HEK293T (cell line): ENCODE results near the gene PDSS2.

Experiments used
- ARNT ChIP-seq: fragments of 450-650 bp; IDR thresholded peaks from 2 replicates; pipeline ENCODE4 v1.6.1; 2017; ENCODE audit warnings: mild to moderate bottlenecking
- BHLHE40 ChIP-seq: fragments of 450-650 bp; IDR thresholded peaks from 2 replicates; pipeline ENCODE4 v1.6.1; 2016; ENCODE audit warnings: mild to moderate bottlenecking, moderate library complexity, borderline replicate concordance
- CTBP1 ChIP-seq: fragments of 450-650 bp; IDR thresholded peaks from 2 replicates; pipeline ENCODE4 v1.6.1; 2016; ENCODE audit warnings: borderline replicate concordance
- ELF4 ChIP-seq: fragments of 450-650 bp; IDR thresholded peaks from 2 replicates; pipeline ENCODE4 v1.6.1; 2017; ENCODE audit warnings: antibody characterized with exemption
- FOXA1 ChIP-seq: fragments of 450-650 bp; IDR thresholded peaks from 2 replicates; pipeline ENCODE4 v1.6.1; 2016; ENCODE audit warnings: mild to moderate bottlenecking
- FOXK2 ChIP-seq: fragments of 450-650 bp; IDR thresholded peaks from 2 replicates; pipeline ENCODE4 v1.6.1; 2016; ENCODE audit warnings: mild to moderate bottlenecking
- HDGF ChIP-seq: fragments of 450-650 bp; IDR thresholded peaks from 2 replicates; pipeline ENCODE4 v1.6.1; 2017; ENCODE audit warnings: antibody characterized with exemption, borderline replicate concordance
- NFRKB ChIP-seq: fragments of 450-650 bp; IDR thresholded peaks from 2 replicates; pipeline ENCODE4 v1.6.1; 2016; ENCODE audit warnings: mild to moderate bottlenecking, moderate library complexity
- PKNOX1 ChIP-seq: fragments of 450-650 bp; IDR thresholded peaks from 2 replicates; pipeline ENCODE4 v1.6.1; 2016
- SP1 ChIP-seq: fragments of 450-650 bp; IDR thresholded peaks from 2 replicates; pipeline ENCODE4 v1.6.1; 2017
- SUZ12 ChIP-seq: fragments of 450-650 bp; IDR thresholded peaks from 2 replicates; pipeline ENCODE4 v1.6.1; 2016; ENCODE audit warnings: mild to moderate bottlenecking
- TARDBP ChIP-seq: fragments of 450-650 bp; IDR thresholded peaks from 2 replicates; pipeline ENCODE4 v1.6.1; 2016
- ZNF384 ChIP-seq: fragments of 450-650 bp; IDR thresholded peaks from 2 replicates; pipeline ENCODE4 v1.6.1; 2016

DNA sequence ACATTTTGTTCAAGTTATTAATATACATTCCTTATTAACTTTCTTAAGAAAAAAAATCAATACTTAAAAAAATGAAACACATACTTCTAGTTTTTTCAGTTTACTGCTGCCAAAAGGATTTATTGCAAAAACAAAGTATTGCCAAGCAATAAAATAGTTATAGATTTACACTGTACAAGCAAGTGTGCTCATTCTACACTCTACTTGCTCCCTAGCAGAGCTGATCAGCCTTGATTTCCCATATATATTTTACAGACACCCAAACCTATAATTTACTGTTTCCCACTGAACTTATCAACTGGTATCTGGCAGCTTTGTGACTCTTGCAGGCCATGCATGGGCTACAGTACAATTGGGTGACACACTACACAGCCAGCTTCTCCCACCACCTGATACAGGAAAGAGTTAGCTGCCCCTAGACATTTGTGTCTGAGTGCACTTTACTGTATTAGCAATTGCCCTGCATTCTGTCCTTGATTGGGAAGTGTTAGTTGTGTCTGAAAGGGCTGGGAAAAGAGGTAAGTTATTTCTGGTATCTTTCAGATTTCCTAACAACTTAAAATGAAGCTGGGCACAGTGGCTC is 188.1 kb downstream of the PDSS2 start:
- TF ChIP-seq BHLHE40 (no peak), FOXK2 (no peak), ARNT (no peak), PKNOX1 (no peak), FOXA1 (no peak), HDGF (no peak), SP1 (no peak), SUZ12 (no peak), ELF4 (no peak), NFRKB (no peak), CTBP1 (no peak), TARDBP (no peak), ZNF384 (no peak)
